HG03159 (cell line): ENCODE results near the gene PINLYP.
"Not testable (repeated sequence)": the region's sequence is repeated elsewhere in the genome, so short reads cannot be mapped to it uniquely, and the experiment has no call there.

ENCODE experiments used
- ATAC-seq: cut with Tn5 transposase; IDR thresholded peaks from one replicate; pipeline ENCODE4 v1.9.1; 2021; ENCODE audit warnings: mild to moderate bottlenecking, moderate library complexity; ENCODE audit not compliant: unreplicated experiment

Gene PINLYP

GRCh38 chr19:43547926-43548325 is 27.7 kb upstream of the PINLYP start:
- ATAC-seq, result not testable (repeated sequence)

- no peak for ATAC-seq
These were observed 26.9 kb upstream of the PINLYP start for GRCh38 chr19:43548706-43549105.

GRCh38 chr19:43551399-43552197 is 24.0 kb upstream of the PINLYP start:
- ATAC-seq, result no peak

GRCh38 chr19:43552198-43552450 is 23.5 kb upstream of the PINLYP start:
- no peak for ATAC-seq

GRCh38 chr19:43552616-43553015 is 23.0 kb upstream of the PINLYP start:
- ATAC-seq, result no peak

DNA sequence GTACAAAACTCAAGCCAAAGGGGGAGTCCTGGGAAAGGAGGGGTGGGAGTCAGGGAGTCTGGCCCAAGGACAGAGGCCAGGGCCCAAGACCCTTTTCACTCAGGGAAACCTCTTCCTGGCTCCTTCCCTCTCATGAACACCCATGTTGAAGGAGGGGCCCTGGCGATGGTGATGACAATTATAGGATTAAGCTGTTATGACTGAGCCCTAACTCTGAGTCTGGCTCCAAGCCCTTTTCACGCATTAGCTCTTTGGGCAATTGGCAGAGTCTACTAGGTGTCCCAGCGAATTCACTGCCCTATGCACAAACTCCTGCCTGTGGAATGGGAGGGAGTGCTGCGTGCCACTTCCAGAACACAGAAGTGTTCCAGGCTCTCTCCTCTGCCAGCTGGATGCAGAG is 21.9 kb upstream of the PINLYP start:
- no peak for ATAC-seq

GRCh38 chr19:43554317-43554895 is 21.2 kb upstream of the PINLYP start:
- no peak for ATAC-seq

DNA sequence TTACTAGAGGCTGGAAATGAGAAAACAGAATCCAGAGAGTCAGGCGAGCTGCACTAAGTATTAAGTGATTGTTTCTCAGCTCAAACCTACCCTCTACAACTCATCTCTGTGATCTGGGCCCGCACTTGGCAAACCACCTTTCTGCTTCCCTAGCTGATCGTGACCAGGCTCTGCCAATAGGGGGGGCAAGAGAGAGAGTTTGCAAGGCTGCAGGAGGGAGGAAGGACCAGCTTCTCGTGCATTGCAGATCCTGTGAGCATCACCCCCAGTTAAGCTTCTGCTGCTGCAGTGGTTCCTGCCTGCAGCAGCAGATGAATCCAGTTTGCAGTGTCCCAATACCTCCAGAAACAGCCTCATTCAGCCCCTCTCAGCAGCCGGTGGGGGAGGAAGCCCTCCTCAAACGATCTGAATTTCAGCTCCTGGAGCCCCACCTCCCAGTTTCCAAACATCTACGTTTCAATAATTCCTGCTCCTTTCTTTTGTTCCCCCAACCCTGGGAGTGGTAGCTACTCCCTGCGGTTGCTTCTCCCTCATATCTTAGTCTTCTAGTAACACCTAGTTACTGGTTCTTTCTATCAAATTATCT is 20.3 kb upstream of the PINLYP start:
- ATAC-seq, result no peak

DNA sequence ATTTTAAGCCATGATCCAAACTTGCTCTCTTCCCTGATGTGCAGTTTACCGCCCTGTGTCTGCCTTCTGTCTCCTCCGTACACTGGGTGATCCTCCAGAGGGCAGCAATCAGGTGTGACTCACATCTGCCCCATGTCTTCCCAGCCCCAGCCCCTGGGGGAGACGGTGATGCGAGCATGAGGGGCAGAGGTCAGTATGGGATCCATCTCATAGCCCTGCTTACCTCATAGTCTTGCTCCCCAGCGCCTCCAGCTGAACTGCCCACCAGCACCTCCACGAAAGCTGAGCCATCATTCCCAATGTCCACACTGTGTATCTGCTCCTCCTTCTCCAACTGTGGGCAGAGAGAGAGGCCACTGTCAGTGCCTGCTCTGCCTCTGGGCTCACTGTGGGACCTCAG is 14.9 kb upstream of the PINLYP start:
- no peak for ATAC-seq

- ATAC-seq, result no peak
These were observed 14.2 kb upstream of the PINLYP start for GRCh38 chr19:43561139-43561970.

DNA sequence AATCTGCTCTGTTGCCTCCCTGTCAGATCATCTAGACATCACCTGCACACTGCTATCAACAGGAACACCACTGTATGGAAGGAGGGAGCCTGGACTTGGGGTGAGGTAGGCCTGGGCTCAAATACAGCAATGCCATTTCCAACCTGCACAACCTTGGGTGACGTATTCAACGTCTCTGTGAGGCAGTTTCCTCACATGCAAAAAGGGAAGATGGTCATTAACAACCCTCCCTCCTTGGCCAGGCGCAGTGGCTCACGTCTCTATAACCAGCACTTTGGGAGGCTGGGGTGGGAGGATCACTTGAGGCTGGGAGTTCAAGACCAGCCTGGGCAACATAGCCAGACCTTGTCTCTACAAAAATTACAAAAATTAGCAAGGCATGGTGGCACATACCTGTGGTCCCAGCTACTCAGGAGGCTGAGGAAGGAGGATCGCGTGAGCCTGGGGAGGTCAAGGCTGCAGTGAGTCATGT is 13.3 kb upstream of the PINLYP start:
- no peak for ATAC-seq

GRCh38 chr19:43562698-43563241 is 12.8 kb upstream of the PINLYP start:
- ATAC-seq, result peak; percentile 73

DNA sequence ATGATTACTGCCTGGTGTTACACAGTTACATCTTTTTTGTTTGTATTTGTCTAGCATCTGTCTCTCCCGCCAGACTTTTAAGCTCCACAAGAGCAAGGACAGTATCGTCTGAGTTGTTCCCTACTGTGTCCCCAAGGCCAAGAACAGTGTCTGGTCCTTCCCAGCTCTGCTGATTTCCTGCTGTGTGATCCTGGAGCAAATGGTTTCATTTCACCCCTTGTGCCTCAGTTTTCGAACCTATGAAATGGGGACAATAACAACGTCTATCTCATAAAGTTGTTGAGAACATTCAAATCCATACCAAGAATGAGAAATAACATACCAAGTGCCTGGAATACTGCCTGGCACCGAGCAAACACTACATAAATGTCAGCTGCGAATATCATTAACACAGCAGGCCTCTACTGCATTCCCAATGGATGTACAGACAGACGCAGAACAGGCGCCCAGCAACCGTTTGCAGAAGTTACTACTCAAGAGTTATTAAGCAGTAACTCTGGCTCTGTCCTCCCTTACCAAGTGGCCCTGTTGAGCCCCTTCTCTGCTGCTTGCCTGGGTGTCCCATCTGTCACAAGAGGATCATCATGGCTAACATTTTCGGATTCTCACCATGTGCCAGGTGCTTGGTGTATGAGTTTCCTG is 11.7 kb upstream of the PINLYP start:
- no peak for ATAC-seq

- no peak for ATAC-seq
These were observed 10.8 kb upstream of the PINLYP start for GRCh38 chr19:43564800-43565199.

DNA sequence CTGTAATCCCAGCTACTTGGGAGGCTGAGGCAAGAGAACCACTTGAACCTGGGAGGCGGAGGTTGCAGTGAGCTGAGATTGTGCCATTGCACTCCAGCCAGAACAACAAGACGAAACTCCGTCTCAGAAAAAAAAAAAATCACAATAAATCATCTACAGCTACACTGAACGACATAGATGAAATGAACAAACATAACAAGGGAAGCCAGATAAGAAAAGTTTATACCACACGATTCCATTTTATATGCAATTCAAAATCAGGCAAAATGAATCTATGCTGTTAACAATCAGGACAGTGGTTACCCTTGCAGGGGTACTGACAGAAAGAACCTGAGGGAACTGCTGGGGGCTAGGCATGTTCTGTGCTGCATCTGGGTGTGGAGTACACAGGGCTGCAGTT is 5.9 kb upstream of the PINLYP start:
- no peak for ATAC-seq

DNA sequence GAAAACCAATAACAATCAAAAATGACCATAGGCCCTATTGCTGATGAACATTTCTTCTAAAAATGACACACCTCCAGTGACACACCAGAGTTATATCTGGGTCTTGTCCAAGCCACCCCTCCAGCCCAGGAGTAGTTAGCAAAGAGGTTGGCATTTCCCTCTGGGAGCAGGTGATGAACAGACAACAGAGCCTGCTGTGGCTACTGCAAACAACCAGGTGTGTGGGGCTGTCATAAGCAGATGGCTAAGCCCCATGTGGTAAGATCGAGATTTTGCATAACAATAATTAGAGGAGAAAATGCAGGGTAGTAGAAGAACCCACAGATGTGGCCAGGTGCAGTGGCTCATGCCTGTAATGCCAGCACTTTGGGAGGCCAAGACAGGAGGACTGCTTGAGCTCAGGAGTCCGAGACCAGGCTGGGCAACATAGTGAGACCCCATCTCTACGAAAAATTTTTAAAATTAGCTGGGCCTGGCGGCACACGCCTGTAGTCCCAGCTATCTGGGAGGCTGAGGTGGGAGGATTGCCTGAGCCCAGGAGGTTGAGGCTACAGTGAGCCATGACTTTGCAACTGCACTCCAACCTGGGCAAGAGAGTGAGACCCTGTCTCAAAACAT is 5.3 kb upstream of the PINLYP start:
- ATAC-seq, result no peak

DNA sequence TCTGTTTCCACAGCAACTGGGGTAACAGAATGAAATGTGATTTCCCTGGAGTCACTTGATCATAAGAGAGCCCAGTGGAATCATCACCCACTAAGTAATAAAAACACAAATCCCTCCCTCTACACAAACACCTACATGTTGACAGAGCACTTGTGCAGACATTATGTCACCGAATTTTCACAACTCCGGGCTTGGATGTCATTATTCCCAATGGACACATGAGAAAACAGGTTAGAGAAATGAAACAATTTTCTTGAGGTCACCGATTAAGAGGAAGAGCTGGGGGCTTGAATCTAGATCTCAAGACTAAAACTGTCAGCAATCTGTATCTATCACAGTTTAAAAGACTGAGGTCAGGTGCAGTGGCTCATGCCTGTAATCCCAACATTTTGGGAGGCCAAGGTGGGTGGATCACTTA is 3.4 kb upstream of the PINLYP start:
- no peak for ATAC-seq

- ATAC-seq, result no peak
These were observed 1.0 kb upstream of the PINLYP start for GRCh38 chr19:43574424-43575155.

DNA sequence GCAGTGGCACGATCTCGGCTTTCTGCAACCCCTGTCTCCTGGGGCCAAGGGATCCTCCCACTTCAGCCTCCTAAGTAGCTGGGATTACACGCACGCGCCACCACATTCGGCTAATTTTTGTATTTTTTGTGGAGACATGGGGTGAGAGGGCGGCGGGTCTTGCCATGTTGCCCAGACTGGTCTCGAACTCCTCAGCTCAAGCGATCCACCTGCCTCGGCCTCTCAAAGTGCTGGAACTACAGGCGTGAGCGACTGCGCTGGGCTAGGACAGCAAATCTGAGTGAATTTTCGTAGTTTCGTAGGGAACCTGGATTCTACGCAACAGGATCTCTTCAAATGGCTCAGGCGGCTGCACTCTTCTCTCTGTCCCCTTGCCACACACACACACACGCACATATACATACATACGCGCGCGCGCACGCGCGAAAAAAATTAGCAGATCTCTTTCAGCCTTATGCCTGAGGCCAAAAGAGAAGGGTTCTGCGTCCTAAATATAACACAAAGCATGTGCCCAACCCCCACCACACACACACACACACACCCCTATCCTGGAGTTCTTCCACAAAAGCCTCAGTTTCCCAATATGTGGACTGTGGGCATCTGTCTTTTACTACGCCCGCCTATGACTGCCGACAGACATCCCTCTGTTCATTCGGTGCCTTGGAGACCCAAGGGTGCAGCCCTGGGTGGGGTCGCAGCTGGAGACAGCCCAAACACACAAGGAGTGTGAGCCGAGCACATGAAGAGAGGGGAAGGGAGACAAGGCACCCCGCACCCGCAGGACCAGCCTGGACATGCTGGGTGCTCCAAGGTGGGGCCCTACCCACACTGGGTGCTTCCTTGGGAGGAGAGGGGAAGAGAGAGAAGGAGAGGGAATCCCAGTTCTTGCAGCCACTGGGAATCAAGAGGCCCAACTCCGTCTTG is 616 bp downstream of the PINLYP start:
- ATAC-seq, result no peak
